NCI-H345 treated with DMSO at 0.1 percent for 48 hours (cell line): ENCODE results near the gene UBR7.
"Not testable (repeated sequence)": the region's sequence is repeated elsewhere in the genome, so short reads cannot be mapped to it uniquely, and the experiment has no call there.

Source experiments
- DNase-seq: peaks from one replicate; lab custom pipeline; 2025; ENCODE audit not compliant: unreplicated experiment; lab: John Stamatoyannopoulos, UW

UBR7 gene

GRCh38 chr14:93186956-93187355 lies 20.1 kb upstream of the UBR7 start:
- no peak for DNase-seq

- DNase-seq = no peak
Observed at GRCh38 chr14:93195316-93195999, 11.6 kb upstream of the UBR7 start.

GRCh38 chr14:93199031-93199430 lies 8.0 kb upstream of the UBR7 start:
- DNase-seq = no peak

- no peak for DNase-seq
Observed at GRCh38 chr14:93200553-93200952, 6.5 kb upstream of the UBR7 start.

DNA sequence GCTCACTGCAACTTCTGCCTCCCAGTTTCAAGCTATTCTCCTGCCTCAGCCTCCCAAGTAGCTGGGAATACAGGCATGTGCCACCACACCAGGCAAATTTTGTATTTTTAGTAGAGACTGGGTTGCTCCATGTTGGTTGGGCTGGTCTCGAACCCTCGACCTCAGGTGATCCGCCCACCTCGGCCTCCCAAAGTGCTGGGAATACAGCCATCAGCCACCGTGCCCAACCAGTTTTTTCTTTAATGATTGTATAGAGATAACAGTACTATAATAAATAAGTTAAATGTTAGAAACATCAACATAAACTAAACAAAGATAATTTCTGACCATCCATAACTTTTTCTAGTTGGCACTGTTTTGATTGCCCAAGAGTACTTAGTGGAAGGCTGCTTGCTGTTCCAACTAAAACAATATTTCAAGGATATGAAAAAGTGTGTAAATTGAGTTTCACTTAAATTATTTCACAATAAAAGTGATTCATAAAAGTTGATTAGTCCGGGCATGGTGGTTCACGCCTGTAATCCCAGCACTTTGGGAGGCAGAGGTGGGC lies 5.8 kb upstream of the UBR7 start:
- DNase-seq = no peak

DNA sequence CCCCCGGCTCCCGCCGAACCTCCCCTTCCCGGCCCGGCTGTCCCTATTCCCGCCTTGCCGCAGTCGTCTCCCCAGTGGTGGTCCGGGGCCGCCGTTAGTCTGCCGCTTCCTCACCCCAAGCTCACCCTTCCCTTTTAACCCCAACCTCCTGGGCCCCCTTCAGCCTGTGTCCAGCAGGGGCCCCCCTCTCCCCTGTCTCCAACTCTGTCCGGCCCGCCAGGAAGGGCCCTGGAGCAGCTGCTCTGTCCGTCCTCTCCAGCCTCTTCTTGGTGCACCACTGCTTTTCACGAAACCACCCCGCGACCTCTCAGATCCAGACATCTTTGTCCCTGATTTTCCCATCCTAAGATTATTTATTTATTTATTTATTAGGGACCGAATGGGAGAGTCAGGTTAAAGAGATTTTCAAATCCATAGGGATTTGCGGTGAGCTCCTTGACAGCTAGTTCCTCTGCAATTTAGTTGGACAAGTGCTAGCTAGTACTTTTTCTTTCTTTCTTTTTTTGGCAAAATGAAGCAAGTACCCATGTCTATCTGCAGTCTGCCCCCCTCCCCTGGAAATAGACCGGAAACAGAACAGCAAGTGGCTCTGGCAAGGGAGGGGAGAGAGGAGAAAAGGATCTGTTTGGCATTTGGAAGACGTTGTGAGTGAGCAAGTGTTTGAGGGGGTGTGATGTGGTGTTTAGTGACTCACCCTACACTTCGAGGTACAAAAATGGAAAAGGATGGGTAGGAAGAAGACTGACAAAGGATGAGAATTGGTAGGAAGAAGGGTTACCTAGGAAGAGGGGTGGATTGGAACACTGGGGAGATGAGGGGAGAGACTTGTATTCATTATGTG lies 632 bp downstream of the UBR7 start:
- DNase-seq = no peak

DNA sequence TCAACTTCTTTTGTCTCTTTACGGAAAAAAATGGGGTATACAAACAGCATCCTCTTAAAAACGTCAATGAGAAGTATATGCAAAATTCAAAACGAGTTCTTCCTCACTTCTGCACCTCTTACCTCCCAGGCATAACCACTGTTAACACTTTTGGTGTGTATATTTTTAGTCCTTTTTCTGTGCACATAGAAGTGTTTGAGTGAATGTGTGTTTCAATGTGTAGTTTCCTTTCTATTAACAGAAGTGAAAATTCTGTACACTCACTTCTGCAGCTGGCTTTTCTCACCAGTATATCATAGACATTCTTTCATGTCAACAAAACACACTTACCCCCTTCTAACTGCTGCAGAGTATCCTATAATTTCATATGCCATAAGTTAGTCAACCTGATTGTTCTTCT lies 5.4 kb downstream of the UBR7 start:
- DNase-seq = no peak

- no peak for DNase-seq
Observed at GRCh38 chr14:93214598-93214997, 7.5 kb downstream of the UBR7 start.

DNA sequence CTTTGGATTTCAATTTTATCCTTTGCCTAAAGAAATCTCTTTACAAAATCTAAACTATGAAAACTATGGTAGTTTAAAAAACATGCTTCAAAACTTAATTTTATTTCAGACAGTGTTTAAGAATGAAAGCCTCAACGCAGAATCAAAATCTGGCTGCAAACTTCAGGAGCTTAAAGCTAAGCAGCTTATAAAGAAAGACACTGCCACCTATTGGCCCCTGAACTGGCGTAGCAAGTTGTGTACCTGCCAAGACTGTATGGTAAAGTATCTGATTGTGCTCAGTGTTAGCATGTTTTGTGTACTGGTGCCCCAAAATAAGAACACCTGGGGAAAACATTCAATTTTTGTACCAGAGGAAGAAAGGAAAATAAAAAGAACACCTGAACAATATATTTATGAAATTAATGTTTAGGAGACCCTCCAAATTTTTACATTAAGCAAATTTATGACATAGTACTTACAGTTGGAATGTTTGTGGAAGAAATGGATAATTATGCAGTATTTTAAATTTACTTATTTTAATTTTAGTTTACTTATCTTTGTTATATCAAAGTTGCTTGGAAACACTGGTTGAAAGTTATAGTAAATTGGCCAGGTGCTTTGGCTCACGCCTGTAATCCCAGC lies 12.2 kb downstream of the UBR7 start:
- DNase-seq = peak; percentile 25

GRCh38 chr14:93220509-93220908 lies 13.5 kb downstream of the UBR7 start:
- no peak for DNase-seq

DNA sequence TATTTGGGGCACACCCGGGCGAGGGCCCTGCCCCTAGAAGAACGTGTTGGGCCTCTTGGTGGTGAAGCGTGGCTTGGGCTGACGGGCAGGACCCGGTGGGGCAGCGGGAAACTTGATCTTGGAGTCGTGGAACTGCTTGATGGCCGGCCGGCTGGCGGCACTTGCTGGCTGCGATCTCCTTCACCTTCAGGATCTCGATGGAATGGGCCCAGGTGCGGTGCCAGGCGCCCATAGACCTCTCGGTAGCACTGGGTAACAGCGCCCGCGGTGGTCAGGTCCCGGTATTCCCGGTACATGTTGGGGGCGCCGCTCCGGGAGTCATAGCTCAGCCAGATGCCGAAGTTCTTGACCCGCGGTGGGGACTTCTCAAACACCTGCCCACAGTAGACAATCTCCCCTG lies 16.5 kb downstream of the UBR7 start:
- DNase-seq = no peak

GRCh38 chr14:93228550-93228949 lies 21.5 kb downstream of the UBR7 start:
- no peak for DNase-seq

DNA sequence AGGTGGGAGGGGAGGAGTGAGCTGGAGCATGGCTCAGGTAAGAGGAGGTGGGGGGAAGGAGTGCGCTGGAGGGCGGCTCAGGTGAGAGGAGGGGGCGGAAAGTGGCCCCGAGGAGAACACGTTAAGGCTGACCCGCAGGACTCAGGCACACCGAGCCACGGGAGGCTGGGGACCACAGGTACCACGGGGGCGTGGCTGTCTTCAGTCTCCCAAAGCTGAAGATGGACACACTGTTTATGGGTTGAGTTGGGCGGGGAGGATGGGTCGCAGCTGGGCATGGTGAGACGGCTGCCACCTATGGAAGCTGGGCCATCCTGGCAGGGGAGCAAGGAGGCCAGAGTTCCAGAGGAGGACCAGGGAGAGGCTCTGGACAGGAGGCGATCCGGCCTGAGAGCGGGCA lies 23.5 kb downstream of the UBR7 start:
- no peak for DNase-seq

DNA sequence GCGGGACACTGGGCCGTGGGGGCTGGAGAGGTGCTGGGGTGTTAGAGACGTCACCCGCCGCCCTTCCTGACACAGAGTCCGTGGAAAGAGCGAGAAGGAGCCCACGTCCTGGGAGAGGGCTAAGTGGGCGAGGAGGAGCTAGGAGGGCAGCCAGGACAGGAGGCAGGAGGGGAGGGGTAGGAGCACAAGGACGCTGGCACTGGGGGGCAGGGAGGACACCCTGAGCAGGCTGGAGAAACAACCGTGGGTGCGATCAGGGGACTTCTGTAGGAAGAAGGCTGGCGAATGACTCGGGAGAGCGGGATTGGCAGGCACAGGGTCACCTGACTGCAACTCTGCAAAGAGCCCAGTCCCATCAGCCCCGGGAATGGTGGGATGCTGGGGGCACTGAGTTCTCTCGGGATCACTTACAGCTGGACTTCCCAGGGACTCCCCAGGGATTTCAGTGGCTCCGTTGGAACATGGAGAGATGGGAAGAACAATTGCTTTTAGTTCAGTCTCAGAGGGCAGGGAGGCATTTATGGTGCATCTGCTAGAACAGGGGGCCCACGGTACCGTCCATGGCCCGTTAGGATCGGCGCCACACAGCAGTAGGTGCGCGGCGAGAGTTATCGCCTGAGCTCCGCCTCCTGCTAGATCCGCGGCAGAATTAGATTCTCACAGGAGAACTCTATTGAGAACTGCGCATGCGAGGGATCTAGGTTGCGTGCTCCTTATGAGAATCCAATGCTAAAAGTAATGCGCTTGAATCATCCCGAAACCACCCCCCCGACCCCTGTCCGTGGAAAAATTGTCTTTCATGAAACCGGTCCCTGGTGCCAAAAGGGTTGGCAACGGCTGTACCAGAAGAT lies 24.3 kb downstream of the UBR7 start:
- DNase-seq = peak; percentile 77

- DNase-seq = no peak
Observed at GRCh38 chr14:93232159-93232558, 25.1 kb downstream of the UBR7 start.

DNA sequence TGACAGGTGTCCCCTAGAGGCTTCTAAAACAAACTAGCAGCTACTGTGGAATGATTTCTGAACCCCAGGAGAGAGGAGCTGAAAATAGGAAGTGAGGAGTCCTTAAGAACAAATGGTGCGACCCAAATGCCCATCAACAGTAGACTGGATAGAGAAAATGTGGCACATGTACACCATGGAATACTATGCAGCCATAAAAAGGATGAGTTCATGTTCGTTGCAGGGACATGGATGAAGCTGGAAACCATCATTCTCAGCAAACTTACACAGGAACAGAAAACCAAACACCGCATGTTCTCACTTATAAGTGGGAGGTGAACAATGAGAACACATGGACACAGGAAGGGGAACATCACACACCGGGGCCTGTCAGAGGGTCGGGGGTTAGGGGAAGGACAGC lies 26.0 kb downstream of the UBR7 start:
- not testable (repeated sequence) for DNase-seq

- DNase-seq = no peak
Observed at GRCh38 chr14:93234798-93235197, 27.7 kb downstream of the UBR7 start.

GRCh38 chr14:93239869-93240677 lies 33.0 kb downstream of the UBR7 start:
- no peak for DNase-seq

GRCh38 chr14:93240678-93241000 lies 33.6 kb downstream of the UBR7 start:
- DNase-seq = no peak

DNA sequence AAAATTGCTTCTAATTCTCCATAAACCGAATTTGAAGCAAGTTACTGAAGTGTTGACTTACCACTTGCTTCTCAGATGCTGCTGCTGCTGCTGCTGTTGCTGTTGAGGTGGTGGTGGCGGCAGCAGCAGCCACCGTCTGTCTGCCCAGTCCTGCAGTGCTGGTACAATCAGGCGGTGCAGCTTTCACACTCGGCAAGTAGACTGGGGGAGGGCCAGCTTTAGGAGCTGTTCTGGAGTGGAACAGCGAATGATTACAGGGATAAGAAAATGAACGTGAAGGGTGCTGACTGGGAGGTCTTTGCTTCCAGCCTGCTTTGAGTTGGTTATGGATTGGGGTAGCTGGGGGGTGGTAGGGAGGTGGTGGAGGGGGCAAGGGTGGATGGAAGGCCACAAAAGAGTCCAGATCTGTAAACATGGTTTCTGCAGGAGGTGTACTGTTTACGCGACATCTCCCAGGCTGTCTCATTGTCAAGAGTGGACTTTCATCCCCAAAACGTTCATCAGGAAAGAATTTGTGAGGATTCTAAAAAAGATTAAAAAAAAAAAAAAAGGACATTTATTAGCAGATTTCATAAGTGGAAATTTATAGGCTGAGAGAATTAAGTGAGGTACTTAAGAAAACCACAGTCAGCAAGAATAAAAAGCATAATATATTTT lies 38.8 kb downstream of the UBR7 start:
- no peak for DNase-seq
